ENCODE measurements around the gene KIDINS220. TPM values are rescaled to one million over a fixed set of nuclear protein-coding genes. Genes with fewer than 3 reads are reported as not detected.

KIDINS220 gene
- total and polyA plus RNA-seq, 2 experiments from 2014 or later: 12.8 to 38.2 TPM

- Histone ChIP-seq H3K4me3 (peak overlapping the region; percentile 50), H3K4me2 (peak overlapping the region; percentile 67; the same call in 1 of the 2 replicates), H3K4me1 (ENCODE audit: insufficient read depth) (no peaks in the 10 kb centered on the region), H3K27me3 (ENCODE audit: insufficient read depth) (no peaks in the 10 kb centered on the region), H3K27ac (ENCODE audit: low read depth) (no peak overlapping the region), H3K9me2 (ENCODE audit: insufficient read depth) (no peaks in the 10 kb centered on the region), H2AFZ (peak overlapping the region; percentile 93; the same call in 1 of the 2 replicates), H4K20me1 (replicated peaks; ENCODE audit: insufficient read depth) (no peaks in the 10 kb centered on the region), H3K79me2 (replicated peaks; ENCODE audit: insufficient read depth) (no peaks in the 10 kb centered on the region), H3K36me3 (ENCODE audit: insufficient read depth) (no peaks in the 10 kb centered on the region), H3F3A (replicated peaks; ENCODE audit: low read depth) (no peaks in the 10 kb centered on the region)
- no peak overlapping the region for H3K27ac Mint-ChIP-seq
- peak; percentile 95 for ATAC-seq
- H3K4me1 Mint-ChIP-seq: no peaks in the 10 kb centered on the region; the same call in 1 of the 3 replicates
- H3K27me3 Mint-ChIP-seq (ENCODE audit: insufficient read depth, low read depth, poor library complexity): no peaks in the 10 kb centered on the region
- no peak overlapping the region for H3K4me3 Mint-ChIP-seq
- DNase-seq (ENCODE audit: low spot score): peak; percentile 78
- peak; percentile 70 to 77 for TF ChIP-seq CTCF (conservative IDR thresholded peaks at IDR 0.05; ENCODE audit: low read depth in 2 of 2)
- TF ChIP-seq POLR2AphosphoS5 (IDR thresholded peaks at IDR 0.05; ENCODE audit: low read depth): no peak
- peaks cover 2% of the 10 kb centered on the region; the same call in 2 of the 3 replicates for H3K9me3 Mint-ChIP-seq
- no peaks in the 10 kb centered on the region for H3K36me3 Mint-ChIP-seq (ENCODE audit: low read depth)
Observed at GRCh38 chr2:8693157-8693821, 144.1 kb downstream of the KIDINS220 start.

- H3K27me3 Mint-ChIP-seq (ENCODE audit: insufficient read depth, low read depth, poor library complexity): no peaks in the 10 kb centered on the region
- no peaks in the 10 kb centered on the region for H3K36me3 Mint-ChIP-seq (ENCODE audit: low read depth)
- H3K27ac Mint-ChIP-seq: no peak overlapping the region
- no peak for DNase-seq (ENCODE audit: low spot score)
- ATAC-seq: peak; percentile 22
- H3F3A ChIP-seq (replicated peaks; ENCODE audit: low read depth): no peaks in the 10 kb centered on the region
- H3K4me1 ChIP-seq (ENCODE audit: insufficient read depth): no peaks in the 10 kb centered on the region
- no peak overlapping the region; the same call in 1 of the 2 replicates for H3K4me3 ChIP-seq
- peak overlapping the region; percentile 74; the same call in 1 of the 2 replicates for H2AFZ ChIP-seq
- H3K4me3 Mint-ChIP-seq: no peak overlapping the region
- peaks cover 2% of the 10 kb centered on the region; the same call in 2 of the 3 replicates for H3K9me3 Mint-ChIP-seq
- no peak overlapping the region for H3K4me2 ChIP-seq
- no peaks in the 10 kb centered on the region; the same call in 1 of the 3 replicates for H3K4me1 Mint-ChIP-seq
- no peaks in the 10 kb centered on the region for H3K36me3 ChIP-seq (ENCODE audit: insufficient read depth)
- H3K9me2 ChIP-seq (ENCODE audit: insufficient read depth): no peaks in the 10 kb centered on the region
- H4K20me1 ChIP-seq (replicated peaks; ENCODE audit: insufficient read depth): no peaks in the 10 kb centered on the region
- no peak overlapping the region for H3K27ac ChIP-seq (ENCODE audit: low read depth)
- no peaks in the 10 kb centered on the region for H3K27me3 ChIP-seq (ENCODE audit: insufficient read depth)
- no peaks in the 10 kb centered on the region for H3K79me2 ChIP-seq (replicated peaks; ENCODE audit: insufficient read depth)
- TF ChIP-seq ZNF114 (CRISPR knock-in tag; IDR thresholded peaks at IDR 0.05) (no peak), EZH2phosphoT487 (IDR thresholded peaks at IDR 0.05; ENCODE audit: unreplicated experiment) (no peak), CREB1 (CRISPR knock-in tag; IDR thresholded peaks at IDR 0.05; ENCODE audit: low read depth) (no peak), POLR2AphosphoS5 (IDR thresholded peaks at IDR 0.05; ENCODE audit: low read depth) (no peak), ETS1 (IDR thresholded peaks at IDR 0.05) (no peak), ZNF331 (CRISPR knock-in tag; IDR thresholded peaks at IDR 0.05; ENCODE audit: low read depth) (no peak), REST (IDR thresholded peaks at IDR 0.05; ENCODE audit: unreplicated experiment) (no peak), JUNB (IDR thresholded peaks at IDR 0.05; ENCODE audit: unreplicated experiment) (no peak), STAT1 (IDR thresholded peaks at IDR 0.05; ENCODE audit: unreplicated experiment) (no peak), NANOG (IDR thresholded peaks at IDR 0.05; ENCODE audit: borderline replicate concordance) (no peak)
Observed at GRCh38 chr2:8692783-8693156, 144.6 kb downstream of the KIDINS220 start.

Measured in GM23338 (cell line).